HG03521 (cell line): ENCODE measurements around the gene ARHGAP28.

Experiments
- ATAC-seq: cut with Tn5 transposase; IDR thresholded peaks from one replicate; pipeline ENCODE4 v1.9.1; 2021; ENCODE audit warnings: mild to moderate bottlenecking, moderate library complexity; ENCODE audit not compliant: unreplicated experiment

The ARHGAP28 gene

DNA sequence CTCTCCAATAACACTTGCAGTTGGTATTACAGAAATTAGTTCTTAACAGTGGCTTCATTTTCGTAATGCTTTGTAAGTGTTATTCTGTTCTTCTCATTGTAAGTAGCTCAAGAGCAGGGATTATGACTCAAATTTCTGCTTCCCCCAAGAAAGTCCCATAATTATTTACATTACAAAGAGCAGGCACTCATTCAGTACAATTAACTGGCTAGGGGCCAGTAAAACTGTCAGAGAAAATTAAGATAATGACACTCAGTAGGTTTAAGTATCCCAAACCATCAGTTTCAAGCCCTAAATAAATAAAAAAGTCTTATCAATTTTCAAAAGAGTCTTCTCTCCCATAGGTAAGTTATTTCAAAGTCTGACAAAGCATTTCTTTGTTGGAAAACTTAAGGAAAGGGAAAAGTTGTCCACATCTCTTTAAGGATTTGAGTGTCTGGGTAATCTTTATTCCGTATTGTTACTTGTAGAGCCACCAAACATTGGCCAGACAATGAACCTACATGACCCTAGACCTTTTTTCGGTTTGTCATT is 137.1 kb downstream of the ARHGAP28 start:
- ATAC-seq = no peak

- ATAC-seq = no peak
These were observed 138.5 kb downstream of the ARHGAP28 start for GRCh38 chr18:6868033-6868432.

GRCh38 chr18:6871566-6871965 is 142.1 kb downstream of the ARHGAP28 start:
- no peak for ATAC-seq

DNA sequence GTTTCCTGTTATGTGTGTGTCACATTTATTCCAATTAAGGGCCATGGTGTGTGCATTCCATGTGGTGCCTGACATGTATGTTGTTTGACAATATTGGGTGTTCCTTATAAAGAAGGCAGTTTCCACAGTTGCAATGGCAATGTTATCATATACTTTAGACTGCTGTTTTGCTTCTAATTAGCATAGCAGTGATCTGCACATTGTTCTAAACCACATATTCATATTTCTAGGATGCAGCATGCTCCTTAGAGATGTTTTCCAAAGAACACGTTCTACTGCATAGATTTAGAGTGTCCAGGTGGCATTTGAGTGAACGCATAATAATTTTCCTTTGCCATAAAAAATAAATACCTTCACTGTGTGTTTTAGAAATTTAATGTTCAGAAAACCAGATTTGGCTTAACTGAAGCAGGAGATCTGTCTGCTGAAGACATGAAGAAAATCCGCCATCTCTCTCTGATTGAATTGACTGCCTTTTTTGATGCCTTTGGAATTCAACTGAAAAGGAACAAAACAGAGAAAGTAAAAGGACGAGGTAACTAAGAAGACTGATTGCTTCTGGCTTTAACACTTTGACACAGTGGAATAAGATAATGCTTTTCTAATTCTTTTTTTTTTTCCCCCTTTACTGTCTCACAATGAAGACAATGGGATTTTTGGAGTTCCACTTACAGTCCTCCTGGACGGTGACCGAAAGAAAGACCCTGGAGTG is 143.7 kb downstream of the ARHGAP28 start:
- ATAC-seq = no peak

DNA sequence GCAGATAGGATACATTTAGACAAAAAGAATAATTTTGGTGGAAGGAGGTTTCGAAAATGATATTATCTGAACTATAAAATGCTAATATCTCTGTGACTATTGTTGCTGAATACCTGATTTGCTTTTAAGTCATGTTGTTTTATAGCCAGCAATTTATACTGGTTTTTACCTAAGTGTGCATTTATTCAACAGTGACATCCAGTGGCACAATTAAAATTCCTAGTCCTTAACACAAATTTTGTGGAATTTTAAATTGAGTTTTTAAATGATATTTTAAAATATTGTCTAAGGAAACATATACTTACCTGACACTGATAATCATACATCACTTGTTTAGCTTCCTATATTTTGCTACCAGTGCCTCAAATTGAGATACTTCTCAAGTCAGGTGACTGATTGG is 144.8 kb downstream of the ARHGAP28 start:
- ATAC-seq = no peak

DNA sequence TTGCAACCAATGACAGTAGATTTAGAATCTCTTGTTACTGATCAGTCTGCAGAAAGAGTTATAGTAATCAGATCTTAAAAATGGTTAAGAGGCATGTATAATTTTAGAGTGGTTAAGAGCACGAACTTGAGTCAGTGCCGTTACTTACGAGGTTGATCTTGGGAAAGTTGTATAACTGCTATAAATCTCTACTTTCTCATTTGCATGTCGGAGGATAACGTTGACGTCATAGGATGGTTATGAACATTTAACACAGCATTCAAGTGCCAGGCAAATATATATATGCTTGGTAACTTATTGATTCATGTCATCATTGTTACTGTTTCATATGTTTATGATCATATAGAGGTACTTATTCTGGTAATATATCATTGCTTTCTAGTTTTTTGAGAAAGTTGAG is 146.2 kb downstream of the ARHGAP28 start:
- no peak for ATAC-seq

GRCh38 chr18:6876641-6877041 is 147.1 kb downstream of the ARHGAP28 start:
- ATAC-seq = no peak

- ATAC-seq = no peak
These were observed 147.8 kb downstream of the ARHGAP28 start for GRCh38 chr18:6877288-6877687.

DNA sequence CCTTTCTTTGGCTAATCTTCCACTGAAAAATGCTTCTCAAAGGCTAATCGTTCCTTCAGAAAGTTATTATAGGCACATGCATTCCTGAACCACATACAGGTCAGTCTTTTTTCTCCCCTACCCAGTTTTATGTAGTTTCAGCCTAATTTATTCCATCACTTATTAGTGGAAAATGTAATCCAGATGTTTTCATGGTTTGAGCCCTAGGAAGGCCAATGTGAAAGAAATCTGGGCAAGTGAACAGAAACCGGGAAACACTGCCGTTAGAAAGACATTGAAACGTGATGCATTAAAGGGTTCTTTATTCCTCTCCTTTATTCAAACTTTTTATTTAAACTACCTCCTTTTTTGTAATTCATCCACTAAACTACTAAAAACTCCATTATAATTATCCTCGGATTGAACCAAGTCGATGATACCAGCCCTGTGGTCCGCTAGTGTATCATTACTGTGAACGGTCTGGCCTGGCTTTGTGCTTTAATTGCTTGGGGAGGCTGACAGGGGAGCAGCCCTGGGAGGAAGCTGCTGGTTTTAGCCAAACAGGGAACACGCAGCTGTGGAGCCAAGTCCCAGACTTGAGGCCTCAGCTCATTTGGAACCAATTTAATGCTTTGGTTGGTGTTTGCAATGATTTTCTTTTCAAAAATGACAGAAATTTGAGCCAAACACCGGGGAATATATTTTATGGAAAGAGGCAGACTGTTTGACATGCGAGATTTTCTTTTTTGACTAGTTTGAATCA is 149.2 kb downstream of the ARHGAP28 start:
- no peak for ATAC-seq

GRCh38 chr18:6879508-6880195 is 150.1 kb downstream of the ARHGAP28 start:
- ATAC-seq = no peak

DNA sequence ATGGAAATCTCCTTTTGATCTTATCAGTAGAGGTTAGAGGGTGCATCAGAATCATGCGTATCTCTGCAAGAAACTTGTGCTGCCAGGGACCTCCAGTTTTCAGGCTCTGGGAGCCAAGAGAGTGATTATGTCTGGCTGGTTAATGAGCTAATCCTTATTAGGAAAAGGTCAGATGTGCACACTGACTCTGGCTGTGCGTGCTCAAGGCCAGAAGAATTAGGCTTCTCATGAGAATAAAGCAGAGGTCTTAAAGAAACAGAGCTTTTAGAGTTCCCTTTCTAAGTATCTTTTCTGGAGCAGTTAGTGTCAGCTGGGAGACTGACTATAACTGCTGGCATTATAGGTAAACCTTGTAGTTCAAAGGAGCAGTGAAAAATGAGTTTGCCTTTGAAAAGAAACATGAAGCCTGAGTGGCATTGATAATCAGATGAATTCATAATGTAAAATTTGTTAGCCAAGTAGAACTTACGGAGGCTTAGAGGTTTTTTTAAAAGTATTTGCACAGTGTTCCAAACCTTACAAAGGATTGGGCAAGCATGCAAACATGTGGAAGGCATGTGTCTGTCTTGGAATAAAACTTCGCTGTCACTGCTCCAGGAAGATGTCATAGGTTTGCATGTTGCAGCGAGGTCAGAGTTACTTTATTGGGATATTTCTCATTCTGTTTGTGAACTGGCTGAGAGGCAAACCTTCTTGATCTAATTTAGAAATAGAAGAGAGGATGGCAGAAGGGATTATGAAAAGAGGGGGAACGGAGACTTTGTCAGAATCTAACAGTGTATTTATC is 151.7 kb downstream of the ARHGAP28 start:
- no peak for ATAC-seq

- no peak for ATAC-seq
These were observed 152.9 kb downstream of the ARHGAP28 start for GRCh38 chr18:6882401-6882800.

DNA sequence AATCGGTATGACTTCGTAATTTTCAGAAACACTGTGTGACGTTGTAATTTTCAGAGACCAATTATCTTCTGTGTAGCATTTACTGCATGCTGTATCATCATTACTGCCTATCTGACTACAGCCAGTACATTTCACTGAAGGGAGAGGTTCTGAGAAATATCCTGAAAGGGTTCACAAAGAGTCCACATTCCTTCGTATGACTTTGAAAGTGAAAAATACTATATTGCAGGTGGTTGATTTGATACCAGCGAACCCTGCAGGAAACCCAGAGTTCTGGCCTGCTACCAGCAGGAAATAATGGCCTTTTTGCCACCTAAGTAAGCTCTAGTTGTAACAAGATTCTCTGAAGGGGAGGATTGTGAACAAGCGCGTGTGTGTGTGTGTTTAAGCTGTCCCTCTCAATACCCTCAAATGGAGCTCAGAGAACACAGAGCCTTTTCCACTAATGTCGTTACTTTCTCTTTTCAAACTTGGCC is 155.5 kb downstream of the ARHGAP28 start:
- ATAC-seq = no peak

DNA sequence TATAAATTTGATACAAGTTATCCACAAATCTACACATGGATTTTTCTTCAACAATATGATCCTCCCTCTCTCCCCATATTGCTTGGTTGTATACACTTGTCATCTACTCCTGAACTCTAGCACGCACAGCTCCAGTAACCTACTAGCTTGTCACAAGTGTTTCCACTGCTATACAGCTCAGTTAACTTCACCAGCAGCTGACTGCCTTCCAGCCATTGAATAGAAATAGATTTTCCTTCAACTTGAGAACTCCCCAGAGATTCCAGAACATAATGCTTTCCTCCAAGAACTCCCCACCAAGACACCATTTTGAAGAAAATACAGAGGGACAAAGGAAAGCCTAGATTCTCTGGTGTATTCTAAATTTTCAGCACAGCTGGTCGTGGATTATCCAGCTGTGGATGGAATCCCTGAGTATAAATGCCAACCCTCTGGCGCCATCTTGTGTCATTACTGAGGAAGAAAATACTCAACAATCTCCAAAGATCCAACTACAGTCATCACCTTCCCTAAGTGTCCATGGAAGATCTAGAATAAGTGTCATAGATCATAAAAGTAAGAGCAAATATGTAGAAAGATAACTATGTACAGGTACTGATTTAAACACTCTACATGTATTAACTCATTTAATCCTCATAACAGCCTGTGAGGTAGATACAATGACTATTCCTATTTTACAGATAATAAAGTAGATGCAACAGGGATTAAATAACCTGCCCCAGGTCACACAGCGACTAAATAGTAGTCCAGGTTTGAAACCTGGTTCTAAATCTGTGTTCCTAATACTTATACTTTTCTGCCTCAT is 156.7 kb downstream of the ARHGAP28 start:
- ATAC-seq = no peak

- ATAC-seq = no peak
These were observed 157.3 kb downstream of the ARHGAP28 start for GRCh38 chr18:6886797-6887330.

DNA sequence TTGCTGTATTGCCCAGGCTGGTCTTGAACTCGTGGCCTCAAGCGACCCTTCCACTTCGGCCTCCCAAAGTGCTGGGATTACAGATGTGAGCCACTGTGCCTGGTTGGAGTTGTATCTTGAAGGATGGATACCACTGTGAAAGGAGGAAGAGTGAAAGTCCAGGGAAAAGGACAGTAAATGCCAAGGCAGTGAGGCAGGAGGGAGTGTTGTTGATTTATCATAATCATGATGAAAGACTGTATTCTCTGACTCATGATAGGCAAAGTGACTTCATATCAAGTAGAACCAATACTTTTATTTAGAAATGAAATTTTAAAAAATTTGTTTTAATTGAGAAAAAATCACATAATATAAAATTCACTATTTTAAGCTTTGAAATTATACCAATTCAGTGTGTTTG is 162.3 kb downstream of the ARHGAP28 start:
- no peak for ATAC-seq

- ATAC-seq = no peak
These were observed 171.9 kb downstream of the ARHGAP28 start for GRCh38 chr18:6901286-6901926.

GRCh38 chr18:6917072-6917471 is 187.6 kb downstream of the ARHGAP28 start:
- no peak for ATAC-seq
